ENCODE data around the gene TMCO4. TPM values are rescaled to one million over a fixed set of nuclear protein-coding genes. Genes with fewer than 3 reads are reported as not detected.

TMCO4 gene
- total and polyA plus RNA-seq, 2 donors (not counting 1 experiment from before 2014, with no cell fraction given), result 12.5 to 24.3 TPM

GRCh38 chr1:19683351-19683750, 116.4 kb downstream of the TMCO4 start:
- Histone ChIP-seq H3K79me2 (ENCODE audit: control insufficient read depth, insufficient read depth, low read length) (no peaks in the 10 kb centered on the region), H2AFZ (ENCODE audit: low read length) (no peak overlapping the region), H3K27me3 (ENCODE audit: control insufficient read depth, insufficient read depth, low read length) (no peaks in the 10 kb centered on the region), H3K36me3 (ENCODE audit: control insufficient read depth, insufficient read depth, low read length) (no peaks in the 10 kb centered on the region), H4K20me1 (ENCODE audit: control insufficient read depth, extremely low read depth, insufficient read depth, low read length) (no peaks in the 10 kb centered on the region), H3K4me1 (ENCODE audit: control insufficient read depth, extremely low read depth, insufficient read depth, low read length) (peaks cover 4% of the 10 kb centered on the region), H3K9ac (ENCODE audit: insufficient read depth, low read length) (no peak overlapping the region), H3K9me3 (ENCODE audit: control insufficient read depth, insufficient read depth, low read depth, low read length) (no peaks in the 10 kb centered on the region), H3K4me2 (ENCODE audit: extremely low read depth, insufficient read depth, low read length) (no peak overlapping the region), H3K27ac (ENCODE audit: insufficient read depth, low read length) (no peak overlapping the region), H3K4me3 (replicated peaks in 1 of 4; ENCODE audit: control extremely low read depth in 1 of 4, insufficient read depth in 1 of 4, low read depth in 3 of 4, low read length in 4 of 4) (no peak overlapping the region)
- no peak for DNase-seq (ENCODE audit: low read depth in 2 of 2)
- TF ChIP-seq CTCF (conservative IDR thresholded peaks at IDR 0.05 in 1 of 2, IDR thresholded peaks at IDR 0.05 in 1 of 2; ENCODE audit: low read depth in 1 of 2, low read length in 2 of 2) (no peak), EZH2 (IDR thresholded peaks at IDR 0.05; ENCODE audit: low read length, missing control alignments) (no peak)

- Histone ChIP-seq H3K9me3 (ENCODE audit: control insufficient read depth, insufficient read depth, low read depth, low read length) (no peaks in the 10 kb centered on the region), H3K27ac (ENCODE audit: insufficient read depth, low read length) (no peak overlapping the region), H2AFZ (ENCODE audit: low read length) (no peak overlapping the region), H3K4me2 (ENCODE audit: extremely low read depth, insufficient read depth, low read length) (no peak overlapping the region), H3K9ac (ENCODE audit: insufficient read depth, low read length) (no peak overlapping the region), H4K20me1 (ENCODE audit: control insufficient read depth, extremely low read depth, insufficient read depth, low read length) (no peaks in the 10 kb centered on the region), H3K27me3 (ENCODE audit: control insufficient read depth, insufficient read depth, low read length) (no peaks in the 10 kb centered on the region), H3K36me3 (ENCODE audit: control insufficient read depth, insufficient read depth, low read length) (no peaks in the 10 kb centered on the region), H3K4me1 (ENCODE audit: control insufficient read depth, extremely low read depth, insufficient read depth, low read length) (peaks cover 4% of the 10 kb centered on the region), H3K4me3 (replicated peaks in 1 of 4; ENCODE audit: control extremely low read depth in 1 of 4, insufficient read depth in 1 of 4, low read depth in 3 of 4, low read length in 4 of 4) (no peak overlapping the region), H3K79me2 (ENCODE audit: control insufficient read depth, insufficient read depth, low read length) (no peaks in the 10 kb centered on the region)
- TF ChIP-seq CTCF (conservative IDR thresholded peaks at IDR 0.05 in 1 of 2, IDR thresholded peaks at IDR 0.05 in 1 of 2; ENCODE audit: low read depth in 1 of 2, low read length in 2 of 2) (no peak), EZH2 (IDR thresholded peaks at IDR 0.05; ENCODE audit: low read length, missing control alignments) (no peak)
- no peak for DNase-seq (ENCODE audit: low read depth in 2 of 2)
These were observed 116.8 kb downstream of the TMCO4 start for GRCh38 chr1:19682901-19683300.

- no peak overlapping the region for H3K27ac ChIP-seq (ENCODE audit: insufficient read depth, low read length)
These were observed 117.5 kb downstream of the TMCO4 start for GRCh38 chr1:19682257-19682656.

More at GRCh38 chr1:19682257-19682656, 117.5 kb downstream of the TMCO4 start:
- peak; percentile 80 to 83 for DNase-seq (ENCODE audit: low read depth in 2 of 2)
- no peak overlapping the region for H3K4me3 ChIP-seq (replicated peaks in 1 of 4; ENCODE audit: control extremely low read depth in 1 of 4, insufficient read depth in 1 of 4, low read depth in 3 of 4, low read length in 4 of 4)
- H3K79me2 ChIP-seq (ENCODE audit: control insufficient read depth, insufficient read depth, low read length), result no peaks in the 10 kb centered on the region
- TF ChIP-seq EZH2 (IDR thresholded peaks at IDR 0.05; ENCODE audit: low read length, missing control alignments), result no peak
- no peak for TF ChIP-seq CTCF (conservative IDR thresholded peaks at IDR 0.05 in 1 of 2, IDR thresholded peaks at IDR 0.05 in 1 of 2; ENCODE audit: low read depth in 1 of 2, low read length in 2 of 2)
- H4K20me1 ChIP-seq (ENCODE audit: control insufficient read depth, extremely low read depth, insufficient read depth, low read length), result no peaks in the 10 kb centered on the region
- H3K27me3 ChIP-seq (ENCODE audit: control insufficient read depth, insufficient read depth, low read length), result no peaks in the 10 kb centered on the region
- peaks cover 4% of the 10 kb centered on the region for H3K4me1 ChIP-seq (ENCODE audit: control insufficient read depth, extremely low read depth, insufficient read depth, low read length)
- no peak overlapping the region for H3K4me2 ChIP-seq (ENCODE audit: extremely low read depth, insufficient read depth, low read length)
- no peak overlapping the region for H3K9ac ChIP-seq (ENCODE audit: insufficient read depth, low read length)
- no peak overlapping the region for H2AFZ ChIP-seq (ENCODE audit: low read length)
- no peaks in the 10 kb centered on the region for H3K9me3 ChIP-seq (ENCODE audit: control insufficient read depth, insufficient read depth, low read depth, low read length)
- no peaks in the 10 kb centered on the region for H3K36me3 ChIP-seq (ENCODE audit: control insufficient read depth, insufficient read depth, low read length)

Data from fibroblast of lung (primary cell).